OCI-LY1 (cell line): ENCODE measurements around the gene FLAD1.
"Not testable (repeated sequence)": the region's sequence is repeated elsewhere in the genome, so short reads cannot be mapped to it uniquely, and the experiment has no call there.

ENCODE experiments used
- H2AFZ ChIP-seq: fragments of 200-600 bp; sonication (generic), shearing (Covaris generic); 2 replicates; pipeline ENCODE4 v1.6.0; 2014; ENCODE audit warnings: antibody characterized with exemption, mild to moderate bottlenecking, low read length
- H3F3A ChIP-seq: fragments of 200-600 bp; sonication (generic), shearing (Covaris generic); 2 replicates; pipeline ENCODE4 v1.6.0; 2014; ENCODE audit warnings: mild to moderate bottlenecking, antibody characterized with exemption, low read length, moderate library complexity; ENCODE audit not compliant: insufficient read depth
- H3K27ac ChIP-seq: fragments of 200-600 bp; sonication (generic); 2 replicates; pipeline ENCODE4 v1.5.1; 2014; ENCODE audit warnings: low read length, mixed run types, mild to moderate bottlenecking, low read depth; ENCODE audit not compliant: poor library complexity, severe bottlenecking
- H3K27me3 ChIP-seq: fragments of 200-600 bp; sonication (generic); 2 replicates; pipeline ENCODE4 v1.6.0; 2014; ENCODE audit warnings: antibody characterized with exemption, mild to moderate bottlenecking, low read length, moderate library complexity; ENCODE audit not compliant: insufficient read depth
- H3K36me3 ChIP-seq: fragments of 200-600 bp; sonication (generic); 2 replicates; pipeline ENCODE4 v1.6.1; 2014; ENCODE audit warnings: mild to moderate bottlenecking, antibody characterized with exemption, low read length, moderate library complexity, mixed read lengths; ENCODE audit not compliant: insufficient read depth
- H3K4me1 ChIP-seq: fragments of 200-600 bp; sonication (generic); 2 replicates; pipeline ENCODE4 v1.5.1; 2014; ENCODE audit warnings: mild to moderate bottlenecking, low read length, moderate library complexity; ENCODE audit not compliant: insufficient read depth, severe bottlenecking
- H3K4me2 ChIP-seq: fragments of 200-600 bp; sonication (generic), shearing (Covaris generic); 2 replicates; pipeline ENCODE4 v1.6.1; 2014; ENCODE audit warnings: low read length
- H3K4me3 ChIP-seq: fragments of 200-600 bp; sonication (generic); 2 replicates; pipeline ENCODE4 v1.5.1; 2014; ENCODE audit warnings: low read length, low read depth, mild to moderate bottlenecking, mixed read lengths; ENCODE audit not compliant: poor library complexity, severe bottlenecking
- H3K79me2 ChIP-seq: fragments of 200-600 bp; shearing (Covaris generic); 2 replicates; pipeline ENCODE4 v1.6.1; 2016; ENCODE audit warnings: mixed run types, low read length, mixed read lengths; ENCODE audit not compliant: insufficient read depth
- H3K9ac ChIP-seq: fragments of 200-600 bp; sonication (generic), shearing (Covaris generic); 2 replicates; pipeline ENCODE4 v1.6.1; 2014; ENCODE audit warnings: mild to moderate bottlenecking, low read length, mixed read lengths
- H3K9me2 ChIP-seq: fragments of 200-600 bp; sonication (generic), shearing (Covaris generic); 2 replicates; pipeline ENCODE4 v1.6.1; 2014; ENCODE audit warnings: low read depth, mild to moderate bottlenecking, low read length, mixed read lengths
- H3K9me3 ChIP-seq: fragments of 200-600 bp; shearing (Covaris generic); 2 replicates; pipeline ENCODE4 v1.6.1; 2014; ENCODE audit warnings: low read length, mixed read lengths
- H4K20me1 ChIP-seq: fragments of 200-600 bp; sonication (generic), shearing (Covaris generic); 2 replicates; pipeline ENCODE4 v1.6.0; 2016; ENCODE audit warnings: mild to moderate bottlenecking, low read length; ENCODE audit not compliant: insufficient read depth
- CTCF ChIP-seq: fragments of 200-600 bp; sonication (generic), shearing (Covaris generic); IDR thresholded peaks from 2 replicates; pipeline ENCODE4 v1.5.1; 2017; ENCODE audit warnings: mild to moderate bottlenecking, antibody characterized with exemption, low read length, moderate library complexity, mixed read lengths
- EZH2 ChIP-seq: fragments of 200-600 bp; sonication (generic), shearing (Covaris generic); IDR thresholded peaks from 2 replicates; pipeline ENCODE4 v1.8.0; 2017; ENCODE audit warnings: borderline replicate concordance, mixed run types, mild to moderate bottlenecking, antibody characterized with exemption, low read length, moderate library complexity, mixed read lengths

Gene FLAD1

GRCh38 chr1:154982341-154982740 lies 803 bp upstream of the FLAD1 start:
- Histone ChIP-seq H3K4me3 (peak overlapping the region; percentile 80), H3K4me2 (peak overlapping the region; percentile 100), H3K9me2 (no peaks in the 10 kb centered on the region), H3K79me2 (peaks cover 19% of the 10 kb centered on the region), H3K9me3 (no peaks in the 10 kb centered on the region), H3K27me3 (no peaks in the 10 kb centered on the region), H3K27ac (peak overlapping the region; percentile 70), H3F3A (0 out of 2 replicates have a peak, but pooled peaks cover 4% of the 10 kb centered on the region), H3K36me3 (peaks cover 51% of the 10 kb centered on the region), H3K9ac (peak overlapping the region; percentile 76), H4K20me1 (no peaks in the 10 kb centered on the region), H3K4me1 (peaks cover 29% of the 10 kb centered on the region), H2AFZ (no peak overlapping the region)
- TF ChIP-seq CTCF (no peak), EZH2 (no peak)

- TF ChIP-seq CTCF (peak; percentile 32; the same call in 1 of the 2 replicates), EZH2 (no peak)
- H3K9ac ChIP-seq, result peak overlapping the region; percentile 82
- H3K4me3 ChIP-seq, result peak overlapping the region; percentile 80
- H3K4me1 ChIP-seq, result peaks cover 23% of the 10 kb centered on the region
- peak overlapping the region; percentile 100 for H3K4me2 ChIP-seq
- H2AFZ ChIP-seq, result no peak overlapping the region
- no peaks in the 10 kb centered on the region for H3K27me3 ChIP-seq
- no peaks in the 10 kb centered on the region for H4K20me1 ChIP-seq
- H3K9me2 ChIP-seq, result no peaks in the 10 kb centered on the region
- H3K9me3 ChIP-seq, result no peaks in the 10 kb centered on the region
- H3K79me2 ChIP-seq, result peaks cover 15% of the 10 kb centered on the region
- peak overlapping the region; percentile 59 for H3K27ac ChIP-seq
- H3K36me3 ChIP-seq, result peaks cover 54% of the 10 kb centered on the region
- H3F3A ChIP-seq, result no peaks in the 10 kb centered on the region
Observed at GRCh38 chr1:154983776-154984466, 777 bp downstream of the FLAD1 start.

- not testable (repeated sequence) for H3K4me2 ChIP-seq, H3K9me3 ChIP-seq, H3K27ac ChIP-seq, H4K20me1 ChIP-seq, H3F3A ChIP-seq, H3K27me3 ChIP-seq, H2AFZ ChIP-seq, H3K4me3 ChIP-seq, H3K9me2 ChIP-seq, H3K9ac ChIP-seq
- Histone ChIP-seq H3K4me1 (peaks cover 23% of the 10 kb centered on the region), H3K36me3 (peaks cover 49% of the 10 kb centered on the region), H3K79me2 (peaks cover 15% of the 10 kb centered on the region)
Observed at GRCh38 chr1:154986736-154987135, 3.6 kb downstream of the FLAD1 start.

- H3K79me2 ChIP-seq, result peaks cover 15% of the 10 kb centered on the region
- H3K9ac ChIP-seq, result no peak overlapping the region
- H3K4me2 ChIP-seq, result no peak overlapping the region
- H2AFZ ChIP-seq, result no peak overlapping the region
- H3K36me3 ChIP-seq, result peaks cover 48% of the 10 kb centered on the region
- H3K4me1 ChIP-seq, result peaks cover 20% of the 10 kb centered on the region
- no peak overlapping the region for H3K27ac ChIP-seq
- TF ChIP-seq EZH2 (no peak), CTCF (no peak)
- H4K20me1 ChIP-seq, result no peaks in the 10 kb centered on the region
- H3K4me3 ChIP-seq, result no peak overlapping the region
- no peaks in the 10 kb centered on the region for H3K27me3 ChIP-seq
- no peaks in the 10 kb centered on the region for H3F3A ChIP-seq
- H3K9me3 ChIP-seq, result no peaks in the 10 kb centered on the region
- H3K9me2 ChIP-seq, result no peaks in the 10 kb centered on the region
Observed at GRCh38 chr1:154987326-154987725, 4.2 kb downstream of the FLAD1 start.
